Osteoblast (primary cell): Measurements from ENCODE around the gene TNKS1BP1. TPM values are rescaled to one million over a fixed set of nuclear protein-coding genes. Genes with fewer than 3 reads are reported as not detected.

Source experiments
- DNase-seq: peaks from one replicate; pipeline ENCODE4 v3.0.0; 2011; ENCODE audit warnings: low spot score, mixed read lengths; ENCODE audit not compliant: insufficient read length; ENCODE audit errors: missing footprints
- H2AFZ ChIP-seq: 2 replicates; pipeline ENCODE4 v1.6.0; 2011; ENCODE audit warnings: mild to moderate bottlenecking, low read length
- H3K27ac ChIP-seq: 2 replicates; pipeline ENCODE4 v1.5.1; 2011; ENCODE audit warnings: mild to moderate bottlenecking, low read depth, low read length, moderate library complexity
- H3K27me3 ChIP-seq: 2 replicates; pipeline ENCODE4 v1.6.0; 2012; ENCODE audit warnings: mild to moderate bottlenecking, control low read depth, inconsistent platforms, low read length, moderate library complexity; ENCODE audit not compliant: insufficient read depth
- H3K36me3 ChIP-seq: 2 replicates; pipeline ENCODE4 v1.5.1; 2011; ENCODE audit warnings: mild to moderate bottlenecking, low read length, control low read depth, moderate library complexity; ENCODE audit not compliant: insufficient read depth
- H3K4me1 ChIP-seq: 2 replicates; pipeline ENCODE4 v1.5.1; 2011; ENCODE audit warnings: mild to moderate bottlenecking, low read length, control low read depth, moderate library complexity; ENCODE audit not compliant: insufficient read depth
- H3K4me2 ChIP-seq: 2 replicates; pipeline ENCODE4 v1.6.0; 2011; ENCODE audit warnings: mild to moderate bottlenecking, low read length; ENCODE audit not compliant: insufficient read depth
- H3K4me3 ChIP-seq: fragments of 200-600 bp; sonication (generic); 3 replicates; pipeline ENCODE4 v1.5.1; 2012; ENCODE audit warnings: mild to moderate bottlenecking, low read length, inconsistent platforms; ENCODE audit not compliant: insufficient read depth
- H3K79me2 ChIP-seq: 2 replicates; pipeline ENCODE4 v1.6.0; 2012; ENCODE audit warnings: mild to moderate bottlenecking, low read length, control low read depth, inconsistent platforms; ENCODE audit not compliant: insufficient read depth
- H3K9me3 ChIP-seq: 2 replicates; pipeline ENCODE4 v1.5.1; 2011; ENCODE audit warnings: low read depth, low read length, control low read depth
- H4K20me1 ChIP-seq: 2 replicates; pipeline ENCODE4 v1.6.0; 2012; ENCODE audit warnings: mild to moderate bottlenecking, low read length, control low read depth; ENCODE audit not compliant: insufficient read depth
- CTCF ChIP-seq: IDR thresholded peaks from 2 replicates; pipeline ENCODE4 v1.5.1; 2011; ENCODE audit warnings: mild to moderate bottlenecking, low read depth, low read length, moderate library complexity; ENCODE audit errors: extremely low read depth
- total RNA-seq: library from RNA; depleted of rRNA; stranded (reverse); fragments of >200 nt; gene quantifications from 2 replicates; pipeline ENCODE4 v1.2.3, GENCODE V29; 2012

TNKS1BP1 gene
- total RNA-seq, 1 donor, result 74.6 TPM

- Histone ChIP-seq H3K27ac (no peak overlapping the region), H3K4me3 (no peak overlapping the region), H3K9me3 (no peaks in the 10 kb centered on the region), H2AFZ (no peak overlapping the region), H3K79me2 (peaks cover 60% of the 10 kb centered on the region), H3K4me1 (peaks cover 25% of the 10 kb centered on the region), H3K4me2 (no peak overlapping the region), H3K27me3 (no peaks in the 10 kb centered on the region), H4K20me1 (peaks cover 62% of the 10 kb centered on the region), H3K36me3 (peaks cover 88% of the 10 kb centered on the region)
- DNase-seq, result peak; percentile 60
- TF ChIP-seq CTCF, result no peak
These were observed 10.4 kb downstream of the TNKS1BP1 start for GRCh38 chr11:57314221-57314973.

GRCh38 chr11:57313788-57314135, 11.0 kb downstream of the TNKS1BP1 start:
- peak; percentile 15 for DNase-seq
- Histone ChIP-seq H3K4me1 (peaks cover 25% of the 10 kb centered on the region), H3K27me3 (no peaks in the 10 kb centered on the region), H3K36me3 (peaks cover 88% of the 10 kb centered on the region), H3K79me2 (peaks cover 62% of the 10 kb centered on the region), H4K20me1 (peaks cover 64% of the 10 kb centered on the region), H2AFZ (no peak overlapping the region), H3K9me3 (no peaks in the 10 kb centered on the region), H3K4me3 (no peak overlapping the region), H3K27ac (no peak overlapping the region), H3K4me2 (no peak overlapping the region)
- no peak for TF ChIP-seq CTCF

GRCh38 chr11:57313071-57313787, 11.5 kb downstream of the TNKS1BP1 start:
- H4K20me1 ChIP-seq, result peaks cover 65% of the 10 kb centered on the region
- H3K4me3 ChIP-seq, result no peak overlapping the region
- no peak overlapping the region for H3K27ac ChIP-seq
- no peak overlapping the region for H3K4me2 ChIP-seq
- H2AFZ ChIP-seq, result no peak overlapping the region
- H3K9me3 ChIP-seq, result no peaks in the 10 kb centered on the region
- H3K36me3 ChIP-seq, result peaks cover 88% of the 10 kb centered on the region
- peaks cover 63% of the 10 kb centered on the region for H3K79me2 ChIP-seq
- H3K27me3 ChIP-seq, result no peaks in the 10 kb centered on the region
- peak; percentile 64 for DNase-seq
- TF ChIP-seq CTCF, result no peak
- peaks cover 24% of the 10 kb centered on the region for H3K4me1 ChIP-seq

DNA sequence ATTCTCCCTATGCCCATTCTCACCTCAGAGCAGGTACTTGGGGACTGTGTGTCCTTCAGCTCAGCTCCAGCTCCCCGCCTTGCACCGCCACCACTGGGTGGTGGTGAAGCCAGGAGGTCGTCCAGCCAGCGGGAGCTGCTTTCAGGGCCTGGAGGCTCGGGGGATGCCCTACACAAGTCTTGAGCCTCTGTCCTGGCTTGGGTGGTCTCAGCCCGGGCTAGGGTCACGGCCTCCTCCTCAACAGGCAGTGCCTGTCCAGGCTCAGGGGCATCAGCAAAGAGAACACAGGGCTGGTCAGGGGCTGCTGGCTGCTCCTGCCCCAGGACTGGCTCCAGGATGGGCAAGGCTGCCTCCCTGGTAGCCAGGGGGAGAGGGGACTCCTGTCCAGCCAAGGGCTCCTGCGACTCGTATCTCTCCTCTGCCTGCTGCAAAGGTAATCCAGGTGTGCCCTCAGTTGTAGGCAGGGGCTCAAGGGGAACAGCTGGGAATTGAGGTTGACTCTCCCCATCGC, 12.2 kb downstream of the TNKS1BP1 start:
- TF ChIP-seq CTCF, result no peak
- peak; percentile 75 for DNase-seq
- peaks cover 21% of the 10 kb centered on the region for H3K4me1 ChIP-seq
- H3K4me2 ChIP-seq, result no peak overlapping the region
- no peaks in the 10 kb centered on the region for H3K27me3 ChIP-seq
- no peak overlapping the region for H2AFZ ChIP-seq
- no peak overlapping the region for H3K27ac ChIP-seq
- peaks cover 63% of the 10 kb centered on the region for H3K79me2 ChIP-seq
- H4K20me1 ChIP-seq, result peaks cover 65% of the 10 kb centered on the region
- H3K36me3 ChIP-seq, result peaks cover 88% of the 10 kb centered on the region
- no peak overlapping the region for H3K4me3 ChIP-seq
- H3K9me3 ChIP-seq, result no peaks in the 10 kb centered on the region
